ENCODE measurements around the gene KDM6A.

- TF ChIP-seq CTCF (IDR thresholded peaks at IDR 0.05) = peak; percentile 69
- no peak for TF ChIP-seq REST (IDR thresholded peaks at IDR 0.05; ENCODE audit: insufficient read depth in 1 of 2, low read depth in 2 of 2, low read length in 1 of 2)
- no peak for TF ChIP-seq POLR2AphosphoS5 (IDR thresholded peaks at IDR 0.05; ENCODE audit: low read depth, low read length)
- no peak for TF ChIP-seq SIN3A (IDR thresholded peaks at IDR 0.05; ENCODE audit: borderline replicate concordance, insufficient read depth, low read depth, low read length)
Measured at GRCh38 chrX:45070116-45071007, 197.4 kb downstream of the KDM6A start.
